ENCODE data around the gene PSME1.

- no peak for TF ChIP-seq CTCF (IDR thresholded peaks at IDR 0.05; ENCODE audit: insufficient read depth, low read length, poor library complexity, severe bottlenecking)
- no peak for TF ChIP-seq EZH2phosphoT487 (conservative IDR thresholded peaks at IDR 0.05; ENCODE audit: low read length)
These were observed 46.3 kb downstream of the PSME1 start for GRCh38 chr14:24182110-24182882.

Measured in SU-DHL-6 (cell line).